Osteoblast (primary cell): ENCODE data around the gene SWAP70. TPM values are rescaled to one million over a fixed set of nuclear protein-coding genes. Genes with fewer than 3 reads are reported as not detected.

Experiments used
- DNase-seq: peaks from one replicate; pipeline ENCODE4 v3.0.0; 2011; ENCODE audit warnings: low spot score, mixed read lengths; ENCODE audit not compliant: insufficient read length; ENCODE audit errors: missing footprints
- H2AFZ ChIP-seq: 2 replicates; pipeline ENCODE4 v1.6.0; 2011; ENCODE audit warnings: mild to moderate bottlenecking, low read length
- H3K27ac ChIP-seq: 2 replicates; pipeline ENCODE4 v1.5.1; 2011; ENCODE audit warnings: mild to moderate bottlenecking, low read depth, low read length, moderate library complexity
- H3K27me3 ChIP-seq: 2 replicates; pipeline ENCODE4 v1.6.0; 2012; ENCODE audit warnings: mild to moderate bottlenecking, control low read depth, inconsistent platforms, low read length, moderate library complexity; ENCODE audit not compliant: insufficient read depth
- H3K36me3 ChIP-seq: 2 replicates; pipeline ENCODE4 v1.5.1; 2011; ENCODE audit warnings: mild to moderate bottlenecking, low read length, control low read depth, moderate library complexity; ENCODE audit not compliant: insufficient read depth
- H3K4me1 ChIP-seq: 2 replicates; pipeline ENCODE4 v1.5.1; 2011; ENCODE audit warnings: mild to moderate bottlenecking, low read length, control low read depth, moderate library complexity; ENCODE audit not compliant: insufficient read depth
- H3K4me2 ChIP-seq: 2 replicates; pipeline ENCODE4 v1.6.0; 2011; ENCODE audit warnings: mild to moderate bottlenecking, low read length; ENCODE audit not compliant: insufficient read depth
- H3K4me3 ChIP-seq: fragments of 200-600 bp; sonication (generic); 3 replicates; pipeline ENCODE4 v1.5.1; 2012; ENCODE audit warnings: mild to moderate bottlenecking, low read length, inconsistent platforms; ENCODE audit not compliant: insufficient read depth
- H3K79me2 ChIP-seq: 2 replicates; pipeline ENCODE4 v1.6.0; 2012; ENCODE audit warnings: mild to moderate bottlenecking, low read length, control low read depth, inconsistent platforms; ENCODE audit not compliant: insufficient read depth
- H3K9me3 ChIP-seq: 2 replicates; pipeline ENCODE4 v1.5.1; 2011; ENCODE audit warnings: low read depth, low read length, control low read depth
- H4K20me1 ChIP-seq: 2 replicates; pipeline ENCODE4 v1.6.0; 2012; ENCODE audit warnings: mild to moderate bottlenecking, low read length, control low read depth; ENCODE audit not compliant: insufficient read depth
- CTCF ChIP-seq: IDR thresholded peaks from 2 replicates; pipeline ENCODE4 v1.5.1; 2011; ENCODE audit warnings: mild to moderate bottlenecking, low read depth, low read length, moderate library complexity; ENCODE audit errors: extremely low read depth
- total RNA-seq: library from RNA; depleted of rRNA; stranded (reverse); fragments of >200 nt; gene quantifications from 2 replicates; pipeline ENCODE4 v1.2.3, GENCODE V29; 2012

SWAP70 gene
- total RNA-seq, 1 donor, result 62.2 TPM

GRCh38 chr11:9708544-9708943, 44.7 kb downstream of the SWAP70 start:
- no peak for DNase-seq
- Histone ChIP-seq H3K4me2 (no peak overlapping the region), H3K27ac (no peak overlapping the region), H3K4me3 (no peak overlapping the region), H3K36me3 (no peaks in the 10 kb centered on the region), H3K79me2 (peaks cover 68% of the 10 kb centered on the region), H3K4me1 (peaks cover 8% of the 10 kb centered on the region), H3K9me3 (no peaks in the 10 kb centered on the region), H3K27me3 (no peaks in the 10 kb centered on the region), H4K20me1 (peaks cover 14% of the 10 kb centered on the region), H2AFZ (no peak overlapping the region)
- TF ChIP-seq CTCF, result no peak

GRCh38 chr11:9710223-9710622, 46.3 kb downstream of the SWAP70 start:
- Histone ChIP-seq H3K36me3 (no peaks in the 10 kb centered on the region), H3K4me1 (peaks cover 11% of the 10 kb centered on the region), H4K20me1 (peaks cover 14% of the 10 kb centered on the region), H3K9me3 (no peaks in the 10 kb centered on the region), H3K27me3 (no peaks in the 10 kb centered on the region), H3K4me2 (no peak overlapping the region), H3K27ac (no peak overlapping the region), H3K79me2 (peaks cover 60% of the 10 kb centered on the region), H2AFZ (no peak overlapping the region), H3K4me3 (no peak overlapping the region)
- TF ChIP-seq CTCF, result no peak
- no peak for DNase-seq

- no peak for DNase-seq
- H3K4me2 ChIP-seq, result no peak overlapping the region
- H4K20me1 ChIP-seq, result peaks cover 14% of the 10 kb centered on the region
- TF ChIP-seq CTCF, result no peak
- H3K27ac ChIP-seq, result no peak overlapping the region
- no peaks in the 10 kb centered on the region for H3K9me3 ChIP-seq
- no peak overlapping the region for H2AFZ ChIP-seq
- H3K36me3 ChIP-seq, result peaks cover 3% of the 10 kb centered on the region
- peaks cover 11% of the 10 kb centered on the region for H3K4me1 ChIP-seq
- H3K4me3 ChIP-seq, result no peak overlapping the region
- no peaks in the 10 kb centered on the region for H3K27me3 ChIP-seq
- H3K79me2 ChIP-seq, result peaks cover 60% of the 10 kb centered on the region
Measured at GRCh38 chr11:9710852-9711251, 47.0 kb downstream of the SWAP70 start.

GRCh38 chr11:9711454-9712307, 47.8 kb downstream of the SWAP70 start:
- Histone ChIP-seq H2AFZ (no peak overlapping the region), H3K27me3 (no peaks in the 10 kb centered on the region), H3K4me2 (no peak overlapping the region), H4K20me1 (peaks cover 14% of the 10 kb centered on the region), H3K79me2 (peaks cover 57% of the 10 kb centered on the region), H3K4me3 (no peak overlapping the region), H3K36me3 (peaks cover 3% of the 10 kb centered on the region), H3K9me3 (no peaks in the 10 kb centered on the region), H3K27ac (no peak overlapping the region), H3K4me1 (peaks cover 15% of the 10 kb centered on the region)
- no peak for DNase-seq
- no peak for TF ChIP-seq CTCF
